ENCODE results near the gene PPP1R12B.
"Not testable (repeated sequence)": the region's sequence is repeated elsewhere in the genome, so short reads cannot be mapped to it uniquely, and the experiment has no call there.

Gene PPP1R12B

DNA sequence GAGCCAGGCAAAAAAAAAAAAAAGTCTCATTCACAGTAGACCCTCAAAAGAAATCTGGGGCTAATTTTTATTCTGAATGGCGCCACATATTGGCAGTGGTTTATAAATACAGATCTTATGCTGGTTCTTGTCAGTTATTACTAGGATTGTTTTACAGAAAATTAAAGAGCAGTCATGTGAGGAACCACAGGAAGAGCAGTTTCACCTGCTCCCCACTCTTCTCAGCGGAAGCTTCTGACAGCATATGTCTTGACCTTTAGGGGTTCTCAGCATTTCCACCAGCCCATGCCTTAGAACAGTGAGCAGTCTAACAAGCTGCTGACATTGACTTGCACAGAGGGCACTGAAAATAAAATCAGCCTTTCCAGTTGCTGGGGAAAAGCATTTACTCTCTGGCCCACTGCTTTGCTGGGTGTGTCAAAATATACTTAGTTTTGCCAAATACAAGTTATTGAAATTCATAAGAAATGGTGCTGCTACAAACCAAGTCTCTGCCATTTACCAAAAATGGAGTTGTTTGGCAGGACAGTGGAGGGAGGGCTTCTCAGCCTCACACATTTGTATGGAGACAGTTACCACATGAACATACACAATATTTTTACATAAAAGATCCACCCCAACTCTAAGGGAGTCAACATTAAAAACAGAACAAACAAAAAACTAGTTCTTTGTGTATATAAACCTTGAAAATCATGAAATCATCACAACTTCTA is 217.5 kb downstream of the PPP1R12B start:
- DNase-seq, result no peak

DNA sequence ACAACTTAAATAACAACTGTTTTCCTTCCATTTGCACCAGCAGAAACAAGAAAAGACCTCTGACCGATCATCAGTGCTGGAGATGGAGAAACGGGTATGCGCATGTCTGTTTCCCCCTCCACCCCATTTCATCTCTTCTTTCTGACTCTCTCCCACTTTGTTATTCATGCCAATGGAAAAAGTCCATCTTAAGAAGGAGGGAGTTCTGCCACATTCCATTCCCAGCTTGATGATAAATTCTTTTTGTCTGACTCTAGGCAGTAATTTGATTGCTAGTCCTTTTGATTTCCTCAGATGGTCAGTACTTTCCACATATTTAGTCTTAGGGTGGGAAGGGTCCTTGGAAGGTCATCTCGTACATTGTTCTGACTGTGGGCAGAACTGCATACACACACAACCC is 219.2 kb downstream of the PPP1R12B start:
- no peak for DNase-seq

DNA sequence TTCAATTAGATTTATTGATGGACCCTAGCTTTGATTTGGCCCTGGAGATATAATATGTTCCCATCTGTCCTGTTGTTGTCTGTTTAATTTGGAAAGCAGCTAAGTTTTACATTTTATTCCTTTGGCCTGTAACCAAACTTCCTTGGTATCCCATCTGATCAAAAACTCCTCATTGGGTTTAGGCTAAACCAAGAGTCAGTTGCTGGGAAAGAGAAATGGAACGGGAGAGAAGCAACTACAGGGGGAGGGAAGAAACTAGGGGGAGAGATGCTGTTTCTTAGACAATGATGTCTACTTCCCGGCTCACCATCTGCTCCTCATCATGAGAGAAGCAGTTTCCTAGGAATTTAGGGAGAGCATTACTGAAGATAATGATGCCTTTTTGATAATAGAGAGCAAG is 219.9 kb downstream of the PPP1R12B start:
- DNase-seq, result no peak

DNA sequence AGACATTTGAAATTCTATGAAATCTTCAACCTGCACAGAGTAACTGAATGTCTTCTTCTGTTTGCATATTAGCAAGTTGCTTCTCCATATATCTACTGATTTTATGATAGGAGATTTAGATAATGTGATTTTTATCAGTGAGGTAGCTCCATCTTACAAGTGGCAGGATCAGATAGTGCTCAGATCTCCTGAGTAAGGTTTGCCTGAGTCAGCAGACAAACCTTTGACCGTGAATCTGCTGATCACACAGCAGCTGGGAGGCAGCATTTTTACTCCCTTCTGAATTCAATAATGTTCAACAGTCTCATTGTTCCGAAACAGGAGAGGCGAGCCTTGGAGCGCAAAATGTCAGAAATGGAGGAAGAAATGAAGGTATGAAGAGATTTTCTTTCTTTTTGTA is 220.3 kb downstream of the PPP1R12B start:
- no peak for DNase-seq

DNA sequence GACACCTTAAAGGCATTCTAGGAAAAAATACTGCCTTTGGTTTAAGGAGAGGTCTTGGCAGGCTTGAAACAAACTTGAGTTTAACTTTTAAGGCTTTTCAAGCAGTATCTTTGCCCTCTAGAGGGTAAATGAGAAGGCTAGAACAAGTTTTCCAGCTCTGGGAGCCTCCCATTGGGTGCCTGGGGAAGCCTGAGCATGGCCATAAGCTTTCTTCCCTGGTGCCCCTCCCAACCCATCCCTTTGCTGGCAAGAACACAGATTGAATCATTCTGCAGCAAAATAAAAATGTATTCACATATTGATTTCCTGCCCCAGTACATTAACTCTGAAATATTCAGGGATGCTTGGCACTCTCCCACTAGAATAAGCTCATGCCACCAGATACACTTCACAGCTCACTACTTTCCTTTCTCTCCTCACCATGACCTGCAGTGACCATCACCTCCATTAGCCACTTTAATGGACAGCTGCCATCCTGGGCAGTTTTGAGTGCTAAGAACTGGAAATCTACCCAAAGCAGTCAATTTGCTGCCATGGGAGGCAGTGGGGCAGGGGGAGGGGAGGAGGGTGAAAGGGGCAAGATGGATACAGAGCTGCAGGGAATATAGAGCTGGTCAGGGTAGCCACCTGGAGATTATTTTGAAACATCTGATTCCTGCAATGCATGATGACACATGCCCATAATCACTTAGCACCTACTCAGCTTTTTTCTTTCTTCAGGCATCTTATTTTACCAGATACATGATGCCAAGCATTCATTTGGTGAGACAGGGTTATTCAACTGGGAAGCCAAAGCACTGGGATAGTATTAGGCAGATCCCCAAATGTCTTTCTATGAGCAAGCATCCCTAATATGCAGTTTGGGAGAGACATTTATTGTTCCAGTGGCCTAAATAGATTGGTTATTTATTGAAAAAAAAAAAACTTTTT is 221.2 kb downstream of the PPP1R12B start:
- no peak for DNase-seq

DNA sequence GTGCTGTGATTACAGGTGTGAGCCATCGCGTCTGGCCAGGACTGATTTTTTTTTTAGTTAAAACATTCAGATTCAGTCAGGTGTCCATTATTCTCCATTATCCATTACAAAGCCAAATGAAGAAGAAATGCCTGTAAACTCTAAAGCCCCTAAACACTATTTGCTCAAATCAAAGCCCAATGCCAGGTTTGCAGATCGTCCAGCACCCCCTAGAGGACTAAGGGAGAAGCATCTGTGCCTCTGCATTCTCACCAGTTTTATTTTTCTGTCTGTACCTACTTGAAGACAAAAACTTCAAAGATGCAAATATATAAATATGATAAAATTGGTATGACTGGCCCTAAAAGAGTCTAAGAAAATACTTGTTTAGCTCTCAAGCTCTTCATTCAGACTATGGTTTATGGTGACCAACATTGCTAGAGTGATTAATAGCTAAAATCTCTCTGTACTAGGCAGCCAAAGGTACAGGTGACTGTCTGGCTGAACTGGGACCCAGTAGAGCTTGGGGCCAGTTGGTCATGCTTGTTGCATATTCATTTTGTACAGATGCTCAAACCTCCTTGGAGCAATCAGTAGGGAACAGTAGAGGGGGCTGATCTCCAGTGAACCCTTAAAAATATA is 223.3 kb downstream of the PPP1R12B start:
- no peak for DNase-seq

DNA sequence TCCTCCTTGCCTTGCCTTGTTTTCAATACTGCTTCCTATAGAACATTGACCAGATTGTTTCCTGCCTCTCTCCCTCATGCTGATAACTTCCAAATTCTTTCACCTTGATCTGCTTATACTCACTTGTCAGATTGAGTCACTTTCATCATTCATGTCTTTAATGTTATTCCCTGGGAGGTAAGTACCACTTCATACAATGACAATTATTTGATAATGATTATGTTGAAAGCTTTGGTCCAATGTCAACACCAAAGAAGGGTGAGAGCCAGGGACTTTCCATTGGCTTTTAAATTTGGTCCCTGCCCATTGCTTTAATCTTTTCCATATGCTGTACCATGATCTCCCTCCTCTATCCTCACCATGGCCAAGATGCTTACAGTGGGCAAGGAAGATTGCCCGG is 224.4 kb downstream of the PPP1R12B start:
- DNase-seq, result no peak

DNA sequence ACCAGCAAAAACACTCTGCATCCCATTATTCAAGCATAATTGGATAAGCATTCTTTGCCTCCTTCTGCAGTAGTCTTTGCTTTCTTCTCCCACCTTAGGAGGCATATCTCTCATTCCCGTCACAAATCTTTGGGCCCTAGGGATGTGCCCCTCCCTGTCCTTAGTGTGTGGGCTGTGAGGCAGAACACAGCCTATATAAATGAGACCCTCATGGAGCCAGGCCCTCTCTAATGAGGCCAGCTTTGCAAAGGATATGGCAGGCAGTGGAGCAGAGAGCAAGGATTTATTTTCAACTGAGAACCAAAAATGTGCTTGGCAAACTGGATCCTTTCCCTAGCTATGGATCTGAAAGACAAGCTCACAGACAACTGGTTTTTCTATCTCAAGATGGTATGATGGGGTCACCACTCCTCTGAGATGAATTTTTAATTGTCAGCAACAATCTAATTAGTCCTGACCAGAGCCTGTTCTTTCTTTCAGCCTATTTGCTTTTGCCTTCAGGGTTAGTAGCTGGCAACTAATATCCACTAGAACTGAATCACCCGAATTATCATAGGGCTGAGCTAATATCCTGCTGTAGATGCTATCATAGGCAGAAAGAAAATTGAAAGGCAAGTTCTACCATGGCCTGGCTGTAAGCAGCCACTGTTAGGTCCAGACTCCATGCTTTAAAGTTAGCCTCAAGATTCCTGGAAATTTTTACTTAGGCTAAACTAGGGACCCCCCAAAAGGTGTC is 227.6 kb downstream of the PPP1R12B start:
- no peak for DNase-seq

DNA sequence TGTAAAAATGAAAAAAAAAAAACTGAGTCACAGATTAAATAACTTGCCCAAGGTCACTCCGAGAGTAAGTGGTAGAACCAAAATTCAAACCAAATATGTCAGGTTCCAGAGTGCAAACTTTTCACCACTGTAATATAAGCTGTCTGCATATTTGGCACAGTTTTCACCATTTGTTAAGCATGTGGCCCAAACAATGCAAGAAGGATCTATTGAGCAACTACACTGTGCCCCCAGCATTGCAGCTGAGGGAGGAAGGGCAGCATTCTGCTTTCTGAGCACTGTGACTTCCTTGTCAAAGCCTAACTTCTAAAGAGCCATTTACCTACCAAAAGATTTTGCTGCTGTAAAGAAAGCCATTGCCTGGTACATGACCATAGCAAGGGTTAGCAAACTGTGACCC is 228.3 kb downstream of the PPP1R12B start:
- DNase-seq, result no peak

DNA sequence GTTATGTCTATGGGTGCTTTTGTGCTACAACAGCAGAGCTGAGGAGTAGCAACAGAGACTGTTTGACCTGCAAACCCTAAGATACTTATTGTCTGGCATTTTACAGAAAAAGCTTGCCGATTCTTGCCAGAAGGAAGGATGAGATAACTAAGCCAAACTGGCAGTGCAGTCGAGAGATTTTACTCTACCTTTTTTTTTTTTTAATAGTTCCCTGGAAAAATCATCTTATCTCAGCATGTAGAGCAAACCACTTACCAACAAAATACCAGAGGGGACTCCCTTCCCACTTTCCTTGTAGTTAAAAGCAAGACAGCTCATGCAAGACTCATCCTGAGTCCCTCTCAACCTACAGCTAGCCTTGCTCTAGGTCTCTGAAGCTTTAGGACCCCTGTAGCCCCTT is 228.9 kb downstream of the PPP1R12B start:
- no peak for DNase-seq

DNA sequence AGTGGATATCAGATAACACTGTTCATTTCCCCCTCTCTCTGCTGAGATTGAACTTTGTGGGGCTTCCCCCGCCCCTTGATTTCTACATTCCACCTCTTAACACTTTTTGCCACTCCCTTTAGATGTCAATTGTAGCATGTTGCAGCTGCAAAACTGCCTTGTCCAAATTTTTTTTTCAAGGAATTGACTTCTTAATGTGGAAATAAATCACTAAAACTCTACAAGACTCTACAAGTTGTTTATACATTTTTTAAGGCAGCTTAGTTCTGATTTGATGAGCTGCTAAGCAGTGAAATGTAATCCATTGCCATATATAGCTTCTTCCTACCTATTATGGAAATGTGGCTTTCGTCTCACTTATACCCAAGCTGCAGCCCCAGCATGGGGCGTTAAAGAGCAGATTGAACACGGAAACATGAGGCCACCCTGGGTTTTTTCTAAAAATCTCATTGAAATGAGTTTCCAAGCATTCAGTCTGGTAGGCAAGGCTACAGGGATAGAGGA is 229.6 kb downstream of the PPP1R12B start:
- DNase-seq, result no peak

DNA sequence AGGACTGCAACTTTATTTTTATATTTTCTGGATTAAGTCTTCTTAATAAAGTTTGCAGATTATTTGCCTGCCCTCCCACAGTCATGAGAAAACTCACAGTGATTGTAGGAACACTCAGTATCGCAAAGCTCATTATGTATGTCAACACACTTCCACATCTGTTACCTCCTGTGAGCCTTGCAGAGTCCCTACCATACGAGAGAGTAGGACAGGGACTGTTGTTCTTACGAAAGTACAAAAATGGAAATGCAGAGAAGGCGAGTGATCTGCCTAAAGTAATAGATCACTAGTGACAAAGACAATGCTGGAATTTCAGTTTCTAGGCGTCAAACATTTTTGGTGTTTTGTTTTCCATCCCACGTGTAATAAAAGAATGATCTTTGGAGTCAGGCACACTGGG is 230.1 kb downstream of the PPP1R12B start:
- DNase-seq, result no peak

DNA sequence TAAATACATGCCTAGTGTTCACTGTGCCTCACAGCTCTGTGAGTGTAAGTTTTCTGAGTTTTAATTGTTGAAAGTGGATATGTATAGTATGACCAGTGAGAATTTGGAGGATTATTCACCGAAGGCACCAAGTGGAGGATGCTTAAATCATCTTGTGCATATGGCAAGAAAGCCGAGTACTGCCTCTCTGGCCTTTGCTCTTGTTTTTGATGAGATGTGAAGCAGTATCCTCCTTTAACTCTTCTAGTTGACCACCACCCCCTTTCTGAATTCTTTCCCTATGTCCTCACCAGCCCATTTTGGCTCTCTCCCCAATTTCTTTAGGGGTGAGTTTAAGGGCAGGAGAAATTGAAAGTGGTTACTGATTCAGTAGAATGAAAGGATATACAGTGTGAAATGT is 231.3 kb downstream of the PPP1R12B start:
- DNase-seq, result no peak

DNA sequence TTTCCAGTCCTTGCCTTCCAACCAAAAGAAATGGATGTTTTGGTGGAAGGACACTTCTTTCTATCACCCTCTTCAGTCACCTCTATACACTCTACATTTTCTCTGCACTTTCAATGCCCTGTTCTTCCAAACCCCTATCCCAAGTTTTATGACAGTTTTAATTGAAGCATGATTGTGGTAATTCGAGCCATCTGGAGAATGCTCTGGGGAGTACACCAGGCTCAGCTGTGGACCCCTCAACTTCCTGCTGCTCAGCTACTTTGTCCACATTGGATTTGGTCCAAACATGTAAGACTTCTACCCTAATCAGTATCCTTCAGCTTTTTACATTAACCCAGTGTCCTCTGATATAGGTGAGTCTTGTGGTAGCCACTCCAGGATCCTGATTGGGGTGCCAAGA is 232.1 kb downstream of the PPP1R12B start:
- DNase-seq, result no peak

DNA sequence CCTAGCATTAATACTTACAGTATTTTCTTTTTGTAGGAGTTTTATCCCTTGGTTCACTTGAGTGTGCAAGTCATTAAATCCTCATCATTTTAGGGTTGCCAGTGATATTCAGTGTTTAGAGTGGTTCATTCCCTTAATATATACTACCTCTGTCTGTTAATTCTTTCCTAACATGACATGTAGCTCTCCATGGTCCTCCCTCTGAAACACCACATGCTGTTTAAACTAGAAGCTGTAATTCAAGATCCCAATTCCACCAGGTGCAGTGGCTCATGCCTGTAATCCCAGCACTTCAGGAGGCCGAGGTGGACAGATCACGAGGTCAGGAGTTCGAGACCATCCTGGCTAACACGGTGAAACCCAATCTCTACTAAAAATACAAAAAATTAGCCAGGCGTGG is 233.9 kb downstream of the PPP1R12B start:
- not testable (repeated sequence) for DNase-seq

DNA sequence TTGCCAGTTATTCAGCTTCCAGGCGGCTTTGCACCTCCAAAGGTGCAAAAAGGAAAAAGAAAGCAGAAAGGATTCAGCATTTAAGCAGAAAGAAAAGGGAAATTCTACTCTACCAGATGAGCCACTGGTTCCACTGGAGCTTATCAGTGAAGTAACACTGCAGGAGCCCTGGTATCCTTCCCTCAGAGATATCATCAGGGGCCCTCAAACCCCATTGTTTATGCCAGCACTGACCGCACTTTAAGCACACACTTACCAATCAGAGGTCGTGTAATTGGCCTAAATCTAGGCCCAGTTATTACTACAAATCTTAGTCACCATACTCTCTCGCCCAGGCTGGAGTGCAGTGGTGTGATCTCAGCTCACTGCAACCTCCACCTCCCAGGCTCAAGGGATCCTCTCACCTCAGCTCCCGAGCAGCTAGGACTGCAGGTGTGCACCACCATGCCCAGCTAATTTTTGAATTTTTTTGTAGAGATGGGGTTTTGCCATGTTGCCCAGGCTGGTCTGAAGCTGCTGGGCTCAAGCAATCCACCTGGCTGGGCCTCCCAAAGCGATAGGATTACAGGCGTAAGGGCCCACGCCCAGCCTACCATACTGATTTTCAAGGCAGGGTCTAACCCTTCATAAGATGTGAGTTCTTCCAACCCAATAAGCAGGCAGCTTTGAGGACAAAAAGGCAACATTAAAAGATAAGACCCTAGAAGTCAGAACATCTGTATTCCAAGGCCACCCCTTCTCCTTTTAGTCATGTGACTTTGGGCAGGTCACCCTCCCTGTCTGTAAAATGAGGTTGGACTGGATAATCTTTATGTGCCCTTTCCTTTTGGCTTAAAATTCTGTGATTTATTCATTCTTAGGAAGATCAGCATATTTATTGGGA is 236.4 kb downstream of the PPP1R12B start:
- DNase-seq, result no peak

DNA sequence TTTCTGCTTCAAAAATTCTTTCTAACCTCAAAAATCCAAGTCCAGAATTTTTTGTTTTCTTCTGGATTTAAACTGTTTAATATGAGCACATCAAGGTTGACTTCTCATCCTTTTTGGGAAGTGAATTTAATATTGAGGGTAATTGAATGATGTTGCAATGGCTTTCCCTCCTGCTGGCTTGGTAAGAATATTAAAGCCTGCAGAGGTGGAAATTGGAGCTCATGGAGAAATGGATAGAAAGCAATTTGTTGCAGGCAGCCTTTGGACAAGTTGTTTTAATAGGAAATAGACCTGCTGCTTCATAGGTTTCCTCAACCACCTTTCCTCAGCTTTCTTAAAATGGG is 237.1 kb downstream of the PPP1R12B start:
- DNase-seq, result no peak

DNA sequence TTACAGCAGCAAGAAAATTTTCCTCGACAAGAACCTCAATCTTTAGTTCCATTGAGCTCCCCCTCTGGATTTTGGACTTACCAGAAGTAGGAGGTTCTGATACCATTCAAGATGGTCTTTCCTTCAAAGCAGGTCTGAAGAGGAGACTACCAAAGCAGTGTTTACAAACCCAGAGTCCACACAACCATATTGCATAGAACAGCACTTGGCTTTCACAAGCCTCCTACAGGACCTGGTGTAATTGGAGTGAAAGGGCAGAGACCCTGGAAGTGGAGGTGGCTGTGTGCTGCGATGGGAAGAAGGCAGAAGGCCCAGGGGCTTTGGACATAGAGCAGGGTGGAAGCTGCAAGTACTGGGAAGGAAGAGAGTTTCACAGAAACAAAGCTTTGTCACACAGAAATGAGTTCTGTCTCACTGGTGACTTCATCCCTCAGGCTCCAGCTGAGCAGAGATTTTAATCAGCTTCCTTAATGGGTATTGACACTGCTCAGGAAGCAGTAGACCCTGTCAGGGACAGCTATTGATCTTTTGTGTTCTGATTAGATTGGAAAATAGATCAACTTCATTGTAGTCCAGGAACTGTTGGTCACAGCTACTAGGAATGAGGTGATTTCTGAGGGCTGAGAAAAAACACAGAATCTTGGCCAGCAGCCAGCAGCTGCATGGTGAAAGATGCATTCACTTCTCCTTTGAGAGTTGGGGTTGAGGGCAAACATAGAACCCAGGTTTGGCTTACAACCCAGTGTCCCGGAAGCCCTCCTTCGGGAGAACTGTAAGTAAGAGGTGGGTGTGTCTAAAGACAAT is 237.7 kb downstream of the PPP1R12B start:
- DNase-seq, result no peak

DNA sequence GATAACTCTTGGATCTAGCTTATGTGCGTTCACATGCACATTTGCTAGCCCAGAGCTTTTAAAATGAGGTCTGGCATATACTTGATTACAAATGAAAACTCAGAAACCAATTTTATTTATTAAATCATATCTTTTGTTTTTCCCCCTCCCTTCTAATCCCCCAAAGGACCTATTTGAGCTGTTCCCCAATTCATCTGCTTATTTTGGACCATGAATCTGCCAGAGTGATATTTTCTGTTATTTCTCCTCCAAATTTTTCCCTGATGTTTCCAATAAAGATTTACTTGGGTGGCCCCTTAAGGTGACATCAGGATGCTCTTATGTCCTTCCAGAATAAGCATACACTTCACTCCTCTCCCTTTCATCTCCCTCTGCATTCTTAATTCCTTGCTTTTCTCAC is 238.4 kb downstream of the PPP1R12B start:
- DNase-seq, result no peak

DNA sequence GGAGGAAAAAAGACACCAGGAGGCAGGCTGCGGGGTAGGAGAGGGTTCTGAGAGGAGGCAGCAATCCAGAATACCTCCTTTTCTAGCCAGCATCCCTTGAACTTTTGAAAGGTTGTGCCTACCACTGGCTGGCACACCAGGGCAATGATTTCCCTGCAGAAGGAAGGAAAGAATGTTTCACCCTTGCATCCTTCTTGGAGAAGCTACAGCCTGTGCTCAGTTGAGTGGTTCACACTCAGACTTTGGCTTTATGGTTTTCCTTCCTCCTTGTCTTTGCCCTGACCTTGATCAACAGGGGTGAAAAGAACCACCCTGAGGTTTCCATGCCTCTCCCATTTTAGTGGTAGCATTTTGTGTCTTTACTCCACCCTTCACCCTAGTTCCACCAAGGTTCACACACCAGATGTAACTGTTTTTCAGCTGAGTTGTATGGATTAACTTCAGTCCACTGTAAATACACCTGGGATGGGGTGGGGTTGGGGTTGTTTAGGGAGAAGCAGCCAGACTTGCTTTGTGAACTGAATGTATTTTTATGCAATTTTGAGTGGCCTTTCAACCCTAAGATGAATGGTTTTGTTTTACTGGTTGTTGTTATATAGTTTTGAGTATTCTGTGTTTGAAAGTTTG is 239.5 kb downstream of the PPP1R12B start:
- DNase-seq, result no peak

All from GOT3 (cell line).